HG02884 (cell line): Measurements from ENCODE around the gene TTI1.
A peak's percentile ranks its signal among the peaks of the same experiment; 100 is the strongest.

ENCODE experiments used
- ATAC-seq: cut with Tn5 transposase; IDR thresholded peaks from one replicate; pipeline ENCODE4 v1.9.1; 2021; ENCODE audit warnings: mild to moderate bottlenecking, moderate library complexity; ENCODE audit not compliant: unreplicated experiment

TTI1 gene

DNA sequence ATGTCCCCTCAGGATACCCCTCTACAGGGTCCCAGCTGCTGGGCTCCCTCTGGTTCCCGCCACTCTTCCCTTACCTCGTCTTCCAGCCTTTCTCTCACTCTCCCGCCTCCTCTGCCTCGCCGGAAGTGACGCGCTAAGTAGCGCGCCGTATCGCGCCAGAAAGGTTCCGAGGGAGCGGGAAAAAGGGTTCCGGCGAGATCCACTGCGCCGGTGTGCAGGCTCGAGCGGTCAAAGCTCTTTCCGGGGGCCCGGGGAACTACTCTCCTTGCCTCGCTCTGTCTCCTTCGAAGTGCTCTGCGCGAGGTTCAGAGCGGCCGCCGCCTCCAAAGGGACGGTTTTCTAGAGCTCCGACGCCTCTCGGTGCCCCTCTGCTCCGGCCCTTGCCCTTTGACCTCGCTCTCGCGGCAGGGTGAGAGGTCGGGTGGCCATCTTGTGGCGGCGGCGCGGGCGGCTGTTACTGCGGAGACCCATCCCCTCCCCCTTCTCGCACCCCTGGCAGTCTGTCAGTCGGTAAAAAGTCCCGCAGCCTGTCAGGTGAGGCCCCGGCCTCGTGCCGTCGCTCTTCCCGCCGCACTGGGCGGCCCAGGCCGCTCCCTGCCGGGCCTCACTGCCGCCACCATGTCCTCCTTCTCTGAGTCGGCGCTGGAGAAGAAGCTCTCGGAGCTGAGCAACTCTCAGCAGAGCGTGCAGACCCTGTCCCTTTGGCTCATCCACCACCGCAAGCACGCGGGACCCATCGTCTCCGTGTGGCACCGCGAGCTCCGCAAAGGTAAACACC lies at the start of gene TTI1, which contains the start of gene RPRD1B:
TTI1 (minus strand) TSS at position 127 of the 778 bp plus-strand sequence. CDS start 19,640 bp downstream, outside the sequence.
RPRD1B (plus strand) TSS at position 417 of the 778 bp plus-strand sequence; CDS start at position 619, 202 bp downstream.
- ATAC-seq = peak; percentile 71

DNA sequence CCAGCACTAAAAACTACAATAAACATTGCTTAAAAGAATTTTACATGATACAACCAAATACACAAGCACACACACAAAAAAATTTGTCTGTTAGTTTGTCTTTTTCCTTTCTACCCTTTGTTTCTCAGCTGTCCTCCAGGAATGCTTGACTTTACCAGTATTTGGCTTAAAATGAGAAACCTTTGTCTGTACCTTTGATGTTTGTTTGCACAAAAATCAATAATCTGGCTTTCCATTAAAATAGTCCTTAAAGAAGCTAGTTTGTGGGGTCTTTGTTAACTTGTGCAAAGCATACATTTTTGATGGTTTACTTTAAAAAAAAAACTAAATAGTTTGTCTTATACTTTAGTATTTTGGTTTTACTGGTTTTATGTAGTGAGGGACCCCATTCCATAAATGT lies 49.6 kb upstream of the TTI1 start:
- no peak for ATAC-seq

DNA sequence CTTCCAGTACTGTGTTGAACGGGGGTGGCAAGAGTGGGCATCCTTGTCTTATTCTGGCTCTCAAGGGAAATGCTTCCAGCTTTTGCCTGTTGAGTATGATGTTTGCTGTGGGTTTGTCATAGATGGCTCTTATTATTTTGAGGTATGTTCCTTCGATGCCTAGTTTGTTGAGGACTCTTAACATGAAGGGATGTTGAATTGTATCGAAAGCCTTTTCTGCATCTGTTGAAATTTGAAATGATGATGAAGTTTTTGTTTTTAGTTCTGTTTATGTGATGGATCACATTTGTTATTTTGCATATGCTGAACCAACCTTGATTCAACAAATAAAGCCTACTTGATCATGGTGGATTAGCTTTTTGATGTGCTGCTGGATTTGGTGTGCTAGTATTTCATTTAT lies 48.3 kb upstream of the TTI1 start:
- no peak for ATAC-seq

DNA sequence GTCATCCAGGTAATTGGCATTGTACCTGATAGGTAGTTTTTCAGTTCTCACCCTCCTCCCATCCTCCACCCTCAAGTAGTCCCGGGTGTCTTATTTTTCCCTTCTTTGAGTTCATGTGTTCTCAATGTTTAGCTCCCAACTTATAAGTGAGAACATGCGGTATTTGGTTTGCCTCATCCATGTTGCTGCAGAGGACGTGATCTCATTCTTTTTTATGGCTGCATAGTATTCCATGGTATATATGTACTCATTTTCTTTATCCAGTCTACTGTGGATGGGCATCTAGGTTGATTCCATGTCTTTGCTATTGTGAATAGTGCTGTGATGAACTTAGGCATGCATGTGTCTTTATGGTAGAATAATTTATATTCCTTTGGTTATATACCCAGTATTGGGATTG lies 46.1 kb upstream of the TTI1 start:
- no peak for ATAC-seq

DNA sequence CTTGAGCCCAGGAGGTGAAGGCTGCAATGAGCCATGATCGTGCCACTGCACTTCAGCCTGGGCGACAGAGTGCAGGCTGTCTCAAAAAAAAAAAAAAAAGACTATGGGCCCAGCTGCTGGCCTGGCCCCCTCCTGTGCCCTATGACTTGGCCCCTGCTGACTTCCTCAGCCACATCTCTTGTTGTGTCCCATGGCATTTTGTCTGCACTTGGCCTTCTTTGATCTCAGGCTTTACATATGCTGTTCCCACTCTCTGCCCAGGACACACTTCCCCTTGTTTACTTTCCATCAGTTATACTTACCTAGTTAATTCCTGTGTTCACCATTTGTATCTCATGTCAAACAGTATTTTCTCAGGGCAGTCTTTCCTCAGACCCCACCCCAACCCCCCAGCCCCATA lies 44.8 kb upstream of the TTI1 start:
- no peak for ATAC-seq

DNA sequence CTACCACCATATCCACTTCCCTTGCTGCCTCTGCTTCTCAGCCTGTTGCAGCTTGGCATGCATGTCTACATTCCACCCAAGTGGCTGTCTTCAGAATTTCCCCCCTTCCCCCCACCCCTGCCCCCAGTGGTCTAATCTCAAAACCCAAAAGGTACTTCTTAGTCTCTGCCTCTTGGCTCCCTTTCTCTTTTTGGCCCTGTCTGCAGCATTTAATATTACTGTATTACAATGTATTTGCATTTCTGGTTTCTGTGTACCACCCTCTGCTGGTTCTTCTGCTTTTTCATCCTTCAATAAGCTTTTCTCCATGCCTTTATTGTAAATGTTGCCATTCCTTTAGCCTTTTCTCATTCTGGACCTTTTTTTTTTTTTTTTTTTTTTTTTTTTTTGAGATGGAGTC lies 43.3 kb upstream of the TTI1 start:
- no peak for ATAC-seq

DNA sequence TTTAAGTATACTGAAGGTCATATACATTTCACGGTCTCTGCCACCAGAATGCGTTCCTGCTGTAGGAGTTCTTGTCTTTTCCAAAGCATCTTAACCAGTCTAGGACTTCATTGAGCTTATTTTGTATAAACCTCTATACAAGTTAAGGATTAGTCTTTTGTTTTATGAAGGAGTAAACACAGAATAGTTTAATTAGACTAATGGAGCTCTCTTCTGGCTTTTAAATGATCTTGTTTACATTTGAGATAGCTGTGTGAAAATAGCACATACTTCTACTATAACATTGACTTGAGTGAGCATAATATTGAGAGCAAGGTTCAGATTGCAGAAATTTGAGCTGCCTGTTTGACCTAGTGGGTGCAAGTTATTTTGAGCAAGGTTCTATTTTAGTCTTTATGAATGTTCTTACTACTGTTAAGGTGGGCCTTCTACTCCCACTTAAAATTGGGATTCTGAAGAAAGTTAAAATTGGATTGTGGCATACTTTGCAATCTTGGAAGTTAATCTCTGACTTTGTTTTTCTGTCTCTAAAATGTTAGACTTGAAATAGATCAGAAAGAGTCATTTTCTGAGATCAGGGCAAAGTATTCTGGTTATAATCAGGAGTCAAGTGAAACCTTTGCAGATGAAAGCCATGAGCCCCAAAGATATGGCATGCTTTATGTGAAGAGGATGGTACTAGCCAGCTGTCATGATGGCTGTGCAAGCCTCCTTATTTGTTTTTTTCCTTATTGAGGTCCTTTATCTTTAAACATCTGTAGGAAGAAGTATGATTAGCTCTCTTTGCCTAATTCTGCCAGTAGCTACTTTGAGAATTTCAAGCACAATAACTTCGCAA lies 42.1 kb upstream of the TTI1 start:
- ATAC-seq = no peak

DNA sequence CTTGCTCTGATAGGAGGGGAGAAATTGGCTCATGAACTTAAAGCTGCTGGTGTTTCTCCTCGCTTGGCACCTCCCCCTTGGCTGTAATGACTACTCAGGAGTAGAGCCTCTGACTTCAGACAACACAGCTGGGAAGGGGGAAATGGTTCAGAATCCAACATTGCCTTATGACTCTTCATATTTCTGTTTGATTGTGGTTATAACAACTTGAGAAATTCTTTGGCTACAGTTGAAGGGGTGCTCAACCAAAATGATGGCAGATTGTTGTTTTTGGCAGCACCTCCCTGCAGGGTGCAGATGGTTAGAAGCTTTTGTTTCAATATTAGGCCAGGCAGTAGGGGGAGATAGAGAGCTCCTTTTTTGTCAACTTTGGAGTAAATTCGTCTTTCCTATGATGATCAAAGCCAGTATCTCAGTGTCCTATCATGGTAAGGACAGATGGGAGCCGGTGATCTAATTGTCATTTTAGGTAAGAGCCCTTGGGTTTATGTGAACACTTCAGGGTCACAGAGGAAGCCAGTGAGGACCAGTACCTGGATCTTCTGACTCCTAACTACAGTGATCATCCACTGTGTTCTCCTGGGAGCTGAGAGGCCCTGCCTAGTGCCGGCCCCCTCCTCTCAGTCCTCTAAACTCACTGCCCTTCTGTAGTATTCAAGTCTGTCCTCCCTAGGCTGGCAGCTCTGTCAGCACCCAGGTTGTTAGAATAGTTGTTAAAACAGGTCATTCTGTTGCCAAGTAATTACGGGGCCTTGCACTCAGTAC lies 40.2 kb upstream of the TTI1 start:
- peak; percentile 47 for ATAC-seq

DNA sequence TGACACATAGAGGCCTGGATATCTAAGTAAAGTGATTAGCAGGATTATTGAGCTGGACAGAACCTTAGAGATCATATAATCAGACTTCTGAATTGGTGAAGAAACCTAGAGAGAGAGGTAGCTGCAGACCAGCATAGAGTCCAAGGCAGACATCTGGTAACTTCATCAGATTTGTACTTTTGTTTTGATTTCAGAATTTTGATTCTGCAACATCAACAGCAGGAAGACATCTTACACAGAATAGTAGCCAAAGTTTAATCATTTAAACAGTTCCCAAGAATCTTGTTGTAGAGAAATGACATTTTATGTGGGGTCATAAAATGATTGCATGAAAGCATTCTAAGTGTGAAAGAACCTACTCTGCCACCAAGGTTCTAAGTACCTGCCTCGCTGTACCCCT lies 39.6 kb upstream of the TTI1 start:
- ATAC-seq = no peak

DNA sequence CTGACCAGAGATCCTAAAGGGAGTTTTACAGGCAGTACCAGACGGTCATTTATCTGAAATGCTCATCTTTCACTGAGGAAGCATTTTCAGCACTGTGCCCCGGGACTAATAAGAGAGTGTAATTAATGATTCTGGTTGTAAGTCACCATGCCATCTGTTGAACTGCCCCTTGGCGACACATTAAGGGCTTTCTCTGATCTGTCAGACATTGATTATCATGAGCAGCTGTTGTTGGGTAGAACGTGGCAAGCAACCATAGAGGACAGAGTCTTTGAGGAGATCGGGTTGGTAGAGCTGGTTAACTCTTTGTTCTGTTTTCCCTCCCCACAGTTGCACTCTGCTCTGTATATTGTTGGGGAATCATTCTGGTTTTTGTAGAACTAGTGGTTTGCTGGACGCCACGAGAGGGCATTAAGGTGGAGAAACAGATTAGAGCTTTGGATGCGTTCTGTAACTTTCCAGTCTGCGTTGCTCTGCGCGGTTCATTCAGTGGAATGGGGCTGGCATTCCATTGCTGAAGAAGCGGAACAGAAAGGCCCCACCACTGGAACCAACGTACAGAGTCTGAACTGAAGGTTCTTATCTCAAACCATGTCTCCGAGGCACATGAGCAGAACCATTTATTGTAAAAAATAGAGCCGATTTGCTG lies 34.6 kb upstream of the TTI1 start:
- ATAC-seq = no peak

DNA sequence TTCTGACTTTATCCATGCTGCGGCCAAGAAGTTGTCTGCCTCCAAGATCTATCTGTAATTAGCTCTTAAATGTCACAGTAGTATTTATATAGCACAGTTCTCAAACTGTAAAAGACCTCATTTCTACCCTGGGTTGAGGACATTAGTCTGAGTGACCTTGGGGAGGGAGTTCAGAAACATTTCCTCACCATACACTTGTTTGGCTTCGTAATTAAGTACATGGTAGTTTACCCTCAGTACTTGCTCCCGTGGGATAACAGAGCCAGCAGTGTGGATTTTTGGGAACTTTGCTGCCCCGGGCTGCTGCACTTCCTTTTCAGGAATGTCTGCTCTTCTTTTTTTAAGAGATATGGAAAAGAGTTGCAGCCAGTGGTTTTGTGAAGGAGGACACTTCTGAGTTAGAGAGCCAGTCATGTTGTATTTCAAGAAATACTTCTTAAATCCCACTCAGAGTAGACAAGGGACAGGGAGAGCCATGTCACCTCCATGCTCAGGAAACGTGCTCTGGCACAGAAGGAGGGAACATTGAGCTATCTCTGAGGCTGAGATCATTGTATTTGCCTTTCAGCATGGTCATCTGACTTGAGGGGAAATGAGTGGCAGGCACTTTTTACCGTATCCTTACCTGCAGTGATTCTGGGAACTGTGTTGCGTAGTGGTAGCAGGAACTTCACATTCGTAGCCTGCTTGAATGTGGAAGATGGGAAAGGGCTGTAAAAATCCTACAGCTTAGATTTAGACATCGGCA lies 33.9 kb upstream of the TTI1 start:
- no peak for ATAC-seq

DNA sequence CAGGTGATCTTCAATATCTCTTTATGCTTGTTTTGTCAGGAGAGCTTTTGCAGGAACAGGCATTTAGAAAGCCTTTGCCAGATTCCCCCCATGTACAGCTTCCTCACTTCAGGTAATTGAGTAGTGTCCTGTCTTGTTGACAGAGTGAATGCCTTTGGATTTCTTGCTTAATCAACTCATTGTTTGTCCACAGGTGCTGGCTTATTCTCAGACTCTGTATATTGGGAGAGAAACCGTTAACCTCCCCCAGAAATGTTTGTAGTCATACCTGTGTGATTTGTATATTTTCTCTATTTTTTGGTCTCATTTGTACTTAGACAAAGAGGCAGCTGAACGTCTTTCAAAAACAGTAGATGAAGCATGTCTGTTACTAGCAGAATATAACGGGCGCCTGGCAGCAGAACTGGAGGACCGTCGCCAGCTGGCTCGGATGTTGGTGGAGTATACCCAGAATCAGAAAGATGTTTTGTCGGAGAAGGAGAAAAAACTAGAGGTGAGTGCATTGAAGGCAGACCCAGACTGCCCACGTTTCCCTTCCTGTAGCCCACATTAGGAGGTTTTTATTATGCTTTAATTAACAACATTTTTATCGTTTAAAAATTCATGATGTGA lies 32.6 kb upstream of the TTI1 start:
- ATAC-seq = no peak

DNA sequence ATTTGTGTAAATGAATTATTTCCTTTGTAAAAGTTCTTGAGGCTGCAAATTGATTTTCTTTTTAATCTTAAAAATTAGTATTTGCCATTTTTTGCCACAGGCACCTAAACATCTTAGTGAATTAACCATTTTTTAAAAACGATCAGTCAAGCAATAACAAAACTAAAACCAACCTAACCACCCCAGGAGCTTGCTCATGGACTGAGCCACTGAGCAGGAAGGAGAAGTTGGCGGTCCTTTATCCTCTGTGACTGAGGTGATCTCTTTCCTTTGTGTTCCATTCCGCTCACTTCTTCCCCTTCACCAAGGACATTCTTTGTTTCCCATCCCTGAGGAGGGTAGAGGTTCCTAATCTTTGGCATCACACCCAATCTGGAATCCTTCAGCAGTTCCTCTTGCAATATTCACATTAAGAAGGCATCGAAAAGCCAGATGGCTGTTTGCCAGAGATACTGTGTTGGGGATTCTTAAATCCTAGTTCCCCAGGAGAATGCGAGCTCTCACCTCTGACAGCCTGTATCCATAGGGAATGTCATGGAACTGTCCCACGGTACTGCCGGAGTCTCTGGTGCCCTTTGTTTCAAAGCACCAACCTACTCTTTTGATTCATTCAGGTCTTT lies 30.8 kb upstream of the TTI1 start:
- ATAC-seq = no peak

DNA sequence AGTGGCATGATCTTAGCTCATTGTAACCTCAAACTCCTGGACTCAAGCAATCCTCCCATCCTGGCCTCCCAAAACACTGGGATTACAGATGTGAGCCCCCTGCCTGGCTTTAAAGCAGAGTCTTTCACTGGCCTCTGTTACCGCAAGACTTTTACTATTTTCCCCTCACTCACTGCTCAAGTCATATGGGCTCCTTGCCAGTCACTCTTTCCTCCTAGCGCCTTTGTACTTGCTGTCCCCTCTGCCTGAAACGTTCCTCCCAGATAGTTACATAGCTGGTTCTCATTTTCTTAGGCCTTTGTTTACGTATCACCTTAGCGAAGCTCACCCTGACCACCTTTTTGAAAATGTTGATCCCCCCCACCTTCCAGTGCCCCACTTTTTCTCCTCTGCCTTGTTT lies 29.6 kb upstream of the TTI1 start:
- ATAC-seq = no peak

DNA sequence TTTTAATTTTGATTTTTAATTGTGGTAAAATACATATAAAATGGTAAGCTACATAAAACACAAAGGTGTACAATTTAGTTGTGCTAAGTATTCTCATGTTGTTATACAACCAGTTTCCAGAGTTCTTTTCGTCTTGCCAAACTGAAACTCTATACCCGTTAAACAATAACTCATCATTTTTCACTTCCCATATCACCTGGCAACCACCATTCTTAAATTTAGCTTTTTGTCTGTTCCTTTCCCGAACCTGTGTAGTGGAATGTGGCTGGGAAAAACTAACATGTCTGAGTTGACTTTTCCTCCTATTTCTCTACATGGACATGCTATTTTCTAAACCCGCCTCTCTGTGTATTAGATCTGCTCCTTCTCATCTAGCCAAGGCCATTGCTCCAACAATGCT lies 27.9 kb upstream of the TTI1 start:
- ATAC-seq = no peak

DNA sequence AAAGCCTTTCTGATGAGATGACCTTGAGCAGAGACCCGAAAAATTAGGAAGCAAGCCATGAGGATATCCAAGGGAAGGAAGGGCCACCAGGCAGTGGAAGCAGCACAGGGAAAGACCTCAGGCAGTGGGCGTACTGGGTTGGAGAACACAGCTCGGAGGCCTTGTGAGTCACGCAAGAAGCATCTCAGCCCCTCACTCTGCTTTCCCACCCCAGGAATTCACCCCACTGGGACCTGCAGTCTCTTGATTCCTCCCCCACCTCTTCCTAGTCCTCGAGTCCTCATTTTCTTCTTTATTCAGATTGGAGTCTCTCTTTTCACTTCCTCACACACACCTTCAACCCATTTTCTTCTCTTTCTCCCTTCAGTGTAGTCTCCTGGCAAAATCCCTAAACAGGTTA lies 27.3 kb upstream of the TTI1 start:
- no peak for ATAC-seq

DNA sequence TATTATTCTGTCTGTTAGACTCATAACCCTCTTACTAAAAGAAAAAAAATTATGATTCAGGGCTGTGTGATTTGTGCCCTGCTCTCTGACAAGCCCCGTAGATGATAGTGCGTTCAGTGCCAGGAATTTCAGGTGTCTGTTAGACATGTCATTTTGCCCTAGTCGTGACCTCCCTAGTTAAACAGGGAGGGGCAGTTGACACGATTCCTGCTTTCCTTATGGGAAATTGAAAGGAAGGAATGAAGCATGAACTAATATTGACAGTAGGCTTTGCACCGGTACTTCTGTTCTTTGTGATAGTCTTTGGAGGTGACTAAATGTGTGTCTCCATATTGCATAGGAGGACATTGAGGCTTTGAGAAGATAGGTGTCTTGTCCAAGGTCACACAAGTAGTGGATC lies 26.6 kb upstream of the TTI1 start:
- ATAC-seq = no peak

DNA sequence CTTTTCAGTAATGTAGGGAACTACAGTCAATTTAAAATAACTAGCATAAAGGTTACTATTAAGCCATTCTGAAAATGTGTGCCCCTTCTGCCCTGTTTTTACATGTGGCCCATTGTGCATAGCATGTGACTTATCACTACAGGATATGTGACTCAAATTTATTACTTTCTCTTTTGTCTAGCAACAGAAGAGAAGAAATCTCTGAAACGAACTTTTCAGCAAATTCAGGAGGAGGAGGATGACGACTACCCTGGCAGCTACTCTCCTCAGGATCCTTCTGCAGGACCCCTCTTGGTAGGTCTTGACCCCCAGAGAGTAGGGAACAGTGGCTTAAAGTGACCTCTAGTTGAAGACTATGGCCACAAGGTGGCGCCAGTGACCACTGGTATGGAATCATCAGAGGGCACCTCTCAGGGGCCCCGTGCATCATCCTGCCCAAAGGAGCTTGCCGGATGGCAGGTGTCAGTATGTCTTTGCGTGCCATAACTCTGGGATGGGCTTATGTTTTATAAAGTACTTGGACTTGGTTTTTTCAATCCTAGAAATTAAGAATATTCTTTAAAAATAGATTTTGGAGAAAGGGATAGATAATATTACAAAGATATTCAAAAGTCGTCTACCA lies 24.2 kb upstream of the TTI1 start:
- ATAC-seq = no peak

DNA sequence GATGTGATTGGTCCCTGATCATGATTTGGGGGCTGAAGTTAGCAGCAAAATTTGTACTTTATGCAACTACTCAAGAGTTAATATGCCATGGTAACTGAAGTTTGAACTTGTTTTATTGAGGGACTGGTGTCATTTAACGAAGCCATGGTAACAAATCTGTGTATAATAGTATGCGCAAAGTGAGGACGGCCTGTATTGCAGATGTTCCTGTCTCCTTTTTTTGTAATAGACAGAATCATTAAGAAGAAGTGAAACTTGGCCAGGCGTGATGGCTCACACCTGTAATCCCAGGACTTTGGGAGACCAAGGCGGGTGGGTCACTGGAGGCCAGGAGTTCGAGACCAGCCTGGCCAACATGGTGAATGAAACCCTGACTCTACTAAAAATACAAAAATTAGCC lies 22.6 kb upstream of the TTI1 start:
- no peak for ATAC-seq
